ENCODE results near the gene TOR1B. TPM values are rescaled to one million over a fixed set of nuclear protein-coding genes. Genes with fewer than 3 reads are reported as not detected.

TOR1B gene
- polyA plus RNA-seq, 1 donor from 2014 or later, result 52.2 TPM

GRCh38 chr9:129848712-129849441 lies 45.9 kb downstream of the TOR1B start:
- H3F3A ChIP-seq (ENCODE audit: insufficient read depth, low read length, poor library complexity, severe bottlenecking), result no peaks in the 10 kb centered on the region
- no peaks in the 10 kb centered on the region for H3K36me3 ChIP-seq (ENCODE audit: insufficient read depth, low read length)
- H3K27me3 ChIP-seq (ENCODE audit: insufficient read depth, low read depth, low read length), result no peaks in the 10 kb centered on the region
- H3K79me2 ChIP-seq (replicated peaks; ENCODE audit: insufficient read depth, low read length), result no peaks in the 10 kb centered on the region
- TF ChIP-seq MXI1 (conservative IDR thresholded peaks at IDR 0.05; ENCODE audit: poor library complexity, severe bottlenecking), result no peak
- no peak for TF ChIP-seq RAD21 (conservative IDR thresholded peaks at IDR 0.05)
- TF ChIP-seq EP300 (conservative IDR thresholded peaks at IDR 0.05; ENCODE audit: poor library complexity, severe bottlenecking), result no peak
- TF ChIP-seq REST (IDR thresholded peaks at IDR 0.05; ENCODE audit: borderline replicate concordance), result no peak
- TF ChIP-seq EZH2 (IDR thresholded peaks at IDR 0.05; ENCODE audit: borderline replicate concordance, insufficient read depth, low read length, poor library complexity, severe bottlenecking), result no peak
- no peaks in the 10 kb centered on the region for H4K20me1 ChIP-seq (ENCODE audit: insufficient read depth)
- H3K9me2 ChIP-seq (ENCODE audit: insufficient read depth, low read length), result no peaks in the 10 kb centered on the region
- H2AFZ ChIP-seq (ENCODE audit: low read depth, low read length), result no peak overlapping the region
- H3K9me3 ChIP-seq (ENCODE audit: low read length), result no peaks in the 10 kb centered on the region
- H3K9ac ChIP-seq (ENCODE audit: low read length), result no peak overlapping the region
- no peak overlapping the region for H3K4me2 ChIP-seq (ENCODE audit: low read length)
- H3K4me3 ChIP-seq (ENCODE audit: low read length), result no peak overlapping the region
- no peak overlapping the region for H3K27ac ChIP-seq (ENCODE audit: low read length)

- no peak overlapping the region for H3K9ac ChIP-seq (ENCODE audit: low read length)
- H3K9me3 ChIP-seq (ENCODE audit: low read length), result no peaks in the 10 kb centered on the region
- H3K4me3 ChIP-seq (ENCODE audit: low read length), result no peak overlapping the region
- H3K79me2 ChIP-seq (replicated peaks; ENCODE audit: insufficient read depth, low read length), result no peaks in the 10 kb centered on the region
- no peak overlapping the region for H3K4me2 ChIP-seq (ENCODE audit: low read length)
- no peaks in the 10 kb centered on the region for H3K27me3 ChIP-seq (ENCODE audit: insufficient read depth, low read depth, low read length)
- no peaks in the 10 kb centered on the region for H3K36me3 ChIP-seq (ENCODE audit: insufficient read depth, low read length)
- no peak overlapping the region for H2AFZ ChIP-seq (ENCODE audit: low read depth, low read length)
- H3K9me2 ChIP-seq (ENCODE audit: insufficient read depth, low read length), result no peaks in the 10 kb centered on the region
- TF ChIP-seq EP300 (conservative IDR thresholded peaks at IDR 0.05; ENCODE audit: poor library complexity, severe bottlenecking) (no peak), MXI1 (conservative IDR thresholded peaks at IDR 0.05; ENCODE audit: poor library complexity, severe bottlenecking) (no peak), RAD21 (conservative IDR thresholded peaks at IDR 0.05) (no peak), SMC3 (conservative IDR thresholded peaks at IDR 0.05; ENCODE audit: poor library complexity) (no peak), POLR2AphosphoS5 (IDR thresholded peaks at IDR 0.05) (no peak), EZH2 (IDR thresholded peaks at IDR 0.05; ENCODE audit: borderline replicate concordance, insufficient read depth, low read length, poor library complexity, severe bottlenecking) (no peak), TAF1 (IDR thresholded peaks at IDR 0.05; ENCODE audit: low read depth) (no peak), CTCF (IDR thresholded peaks at IDR 0.05; ENCODE audit: poor library complexity, severe bottlenecking) (no peak), REST (IDR thresholded peaks at IDR 0.05; ENCODE audit: borderline replicate concordance) (no peak)
- H3F3A ChIP-seq (ENCODE audit: insufficient read depth, low read length, poor library complexity, severe bottlenecking), result no peaks in the 10 kb centered on the region
- no peak overlapping the region for H3K27ac ChIP-seq (ENCODE audit: low read length)
- H4K20me1 ChIP-seq (ENCODE audit: insufficient read depth), result no peaks in the 10 kb centered on the region
These were observed 46.9 kb downstream of the TOR1B start for GRCh38 chr9:129849901-129850300.
